ENCODE data around the gene BMP5.

The BMP5 gene

DNA sequence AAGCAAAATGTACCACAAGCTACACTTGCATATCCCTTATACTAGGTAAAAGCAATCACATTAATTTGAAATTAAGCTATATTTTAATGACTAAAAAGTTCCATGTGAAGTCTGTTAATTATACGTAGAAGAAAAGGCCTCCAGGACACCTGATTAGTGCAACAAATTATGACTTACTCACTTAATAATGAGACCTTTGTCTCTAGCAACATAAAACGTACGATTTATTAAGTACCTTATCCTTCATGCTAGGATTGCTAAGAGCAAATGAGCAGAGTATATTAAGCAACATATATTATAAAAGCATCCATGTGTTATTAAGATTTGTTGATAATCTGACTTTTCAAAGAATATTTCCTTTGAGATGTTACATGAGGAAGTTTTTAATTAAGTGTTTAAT lies 2.5 kb downstream of the BMP5 start:
- DNase-seq (ENCODE audit: low read depth): no peak

DNA sequence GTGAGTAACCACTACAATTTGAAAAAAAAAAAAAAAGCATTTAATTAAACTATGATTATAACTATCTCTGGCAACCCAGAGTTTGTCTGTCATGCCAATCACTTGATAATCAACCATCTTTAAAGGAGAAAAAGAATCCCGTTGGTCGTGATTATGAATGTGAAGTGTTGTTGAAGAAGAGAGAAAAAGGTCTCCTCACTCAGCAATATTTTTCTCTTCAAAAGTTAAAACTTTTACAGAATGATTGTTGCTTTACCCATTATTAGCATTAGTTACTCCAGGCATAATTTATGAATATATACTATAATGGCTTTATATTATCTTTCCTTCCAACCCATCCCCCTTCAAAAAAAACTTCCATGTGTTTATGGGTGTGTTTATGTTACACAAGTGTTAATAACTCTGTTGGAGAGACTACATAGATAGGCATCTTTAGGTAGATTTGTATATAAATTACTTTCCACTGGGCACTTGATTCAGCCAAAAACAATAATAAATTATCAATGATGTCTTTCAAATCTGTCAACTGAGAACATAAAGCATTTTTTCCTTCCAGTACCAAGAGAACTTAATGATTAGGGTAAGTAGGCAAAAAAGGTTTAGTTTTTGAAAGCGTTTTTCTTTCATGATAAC lies 5.1 kb downstream of the BMP5 start:
- DNase-seq (ENCODE audit: low read depth): no peak

DNA sequence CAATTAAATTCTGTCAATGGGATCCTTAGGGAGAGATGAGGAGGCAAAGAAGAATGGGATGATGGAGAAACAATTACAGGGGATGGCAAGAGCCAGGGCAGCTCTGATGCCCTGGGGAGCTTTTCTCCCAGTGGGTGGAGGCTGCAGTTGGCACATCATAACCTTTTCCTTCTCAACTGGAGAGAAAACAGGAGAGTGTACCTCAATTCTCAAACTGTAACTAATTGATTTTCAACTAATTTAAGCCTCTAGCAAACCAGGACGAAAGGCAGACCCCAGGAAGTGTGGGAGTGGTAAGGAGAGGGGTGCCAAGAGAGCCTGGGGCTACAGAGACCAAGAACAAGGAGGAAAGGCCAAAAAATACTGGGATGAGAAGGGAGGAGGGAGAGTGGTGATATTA lies 5.7 kb downstream of the BMP5 start:
- no peak for DNase-seq (ENCODE audit: low read depth)

DNA sequence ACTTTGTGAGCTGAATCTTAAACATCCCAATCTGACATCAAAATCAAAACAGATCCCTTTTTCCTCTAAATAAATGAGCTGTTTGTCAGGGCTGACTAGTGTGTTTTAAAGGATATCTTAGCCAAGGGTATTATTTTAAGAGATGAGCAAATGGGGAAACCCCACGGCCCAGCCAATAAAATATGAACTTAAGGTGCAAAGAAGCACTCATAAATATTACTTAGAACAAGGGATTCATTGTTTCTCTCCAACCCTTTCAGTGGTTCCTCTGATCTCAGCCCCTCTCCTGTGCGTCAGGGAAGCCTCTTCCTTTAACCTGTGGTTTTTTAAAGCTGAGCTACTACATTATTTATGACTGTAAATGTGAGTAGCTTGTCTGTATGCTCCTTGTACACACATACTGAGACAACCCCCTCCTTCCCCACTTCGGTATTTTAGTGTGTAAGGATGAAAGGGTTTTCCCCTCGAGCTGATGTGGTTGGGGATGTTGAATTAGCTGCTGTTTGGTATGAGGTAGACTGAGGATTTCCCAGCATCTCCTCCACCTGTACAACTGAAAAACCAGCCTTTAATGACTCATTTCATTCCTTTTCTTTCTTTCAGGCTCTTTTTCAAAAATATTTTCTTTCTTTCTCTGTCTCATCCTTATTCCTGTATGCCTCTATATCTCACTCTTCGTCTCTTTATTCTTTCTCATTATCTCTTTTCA lies 6.5 kb downstream of the BMP5 start:
- DNase-seq (ENCODE audit: low read depth): no peak

DNA sequence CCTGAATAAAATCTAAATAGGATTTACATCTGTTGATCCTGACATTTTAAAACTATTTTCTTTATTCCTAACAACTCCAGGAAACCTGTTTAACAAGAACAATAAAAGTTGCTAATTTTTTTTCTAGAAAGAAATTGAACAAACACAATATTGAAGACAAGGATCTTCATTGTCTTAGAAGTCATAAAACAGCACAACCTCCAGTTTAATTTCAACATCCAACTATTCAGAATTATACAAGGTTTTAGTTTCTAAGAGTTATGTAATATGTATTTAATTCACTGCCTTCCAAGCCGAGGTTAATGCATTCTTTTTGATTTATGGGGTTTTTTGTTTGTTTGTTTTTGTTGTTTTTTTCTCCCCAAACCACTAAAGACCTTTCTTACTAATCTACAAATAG lies 7.2 kb downstream of the BMP5 start:
- DNase-seq (ENCODE audit: low read depth): no peak

DNA sequence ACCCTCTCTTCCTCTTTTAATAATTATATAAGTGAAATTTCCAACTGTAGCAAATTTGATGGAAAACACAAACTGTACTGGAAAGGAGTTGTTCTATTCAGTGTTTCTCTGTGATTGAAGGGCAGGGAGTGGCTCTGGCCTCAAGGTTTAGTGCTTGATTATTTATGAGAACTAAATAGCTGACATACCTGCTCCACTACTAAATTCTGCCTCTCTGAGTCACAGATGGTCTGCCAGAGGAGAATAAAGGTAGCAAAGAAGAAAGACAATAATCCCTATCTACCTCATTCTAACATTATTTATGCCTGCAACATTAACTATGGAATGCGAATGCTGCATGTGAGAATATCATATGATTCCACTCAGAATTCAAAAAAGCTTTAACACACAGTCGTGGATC lies 9.3 kb downstream of the BMP5 start:
- DNase-seq (ENCODE audit: low read depth): no peak

DNA sequence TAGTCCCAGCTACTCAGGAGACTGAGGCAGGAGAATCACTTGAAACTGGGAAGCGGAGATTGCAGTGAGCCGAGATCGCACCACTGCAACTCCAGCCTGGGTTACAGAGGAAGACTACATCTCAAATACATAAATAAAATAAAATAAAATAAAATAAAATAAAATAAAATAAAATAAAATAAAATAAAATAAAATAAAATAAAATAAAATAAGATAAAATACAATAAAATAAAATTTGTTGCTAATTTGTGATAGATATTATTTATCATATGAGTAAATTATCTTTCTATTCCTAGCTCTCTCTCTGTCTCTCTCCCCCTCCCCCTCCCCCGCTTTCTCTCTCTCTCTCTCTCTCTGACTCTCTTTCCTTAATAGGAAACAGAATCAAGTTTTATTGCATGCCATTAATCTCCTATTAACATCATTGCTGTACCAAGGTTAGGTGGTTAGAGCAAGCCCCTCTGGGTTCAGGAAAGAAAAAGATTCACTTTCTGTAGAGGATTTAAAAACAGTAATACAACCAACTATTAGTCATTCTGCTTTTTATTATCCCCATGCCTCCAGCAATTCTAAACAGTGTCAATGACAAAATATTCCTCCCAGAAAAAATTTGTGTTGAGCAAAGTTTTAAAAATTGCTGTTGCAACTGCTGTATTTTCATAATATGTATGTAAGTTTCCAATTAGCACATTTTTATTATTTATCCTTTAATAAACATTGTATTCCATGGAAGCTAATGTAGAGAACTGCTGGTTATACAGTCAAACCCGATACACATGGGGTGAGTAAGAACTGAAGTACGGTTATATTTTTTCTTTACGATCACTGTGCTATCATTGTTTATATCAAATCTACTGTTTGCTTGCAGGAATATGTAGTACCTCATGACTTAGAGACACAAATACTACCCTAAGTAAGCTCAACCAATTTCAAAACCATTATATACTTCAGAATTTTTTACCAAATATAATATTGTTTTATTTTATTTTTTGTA lies 22.1 kb downstream of the BMP5 start:
- DNase-seq (ENCODE audit: low read depth): no peak

DNA sequence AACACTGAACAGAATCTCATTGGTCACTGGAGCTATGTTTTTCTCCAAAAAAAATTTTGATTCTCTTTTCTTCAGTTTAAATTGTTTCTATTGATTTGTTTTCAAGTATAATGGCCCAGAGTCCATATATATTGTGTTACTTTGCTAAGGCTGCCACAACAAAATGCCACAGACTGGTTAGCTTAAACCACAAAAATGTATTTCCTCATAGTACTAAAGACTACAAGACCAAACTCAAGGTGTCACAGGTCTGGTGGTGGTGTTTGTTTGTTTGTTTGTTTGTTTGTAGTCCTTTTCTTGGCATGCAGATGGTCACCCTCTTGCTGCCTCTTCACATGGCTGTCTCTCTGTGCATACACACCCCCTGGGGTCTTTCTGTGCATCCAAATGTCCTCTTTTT lies 34.0 kb downstream of the BMP5 start:
- DNase-seq (ENCODE audit: low read depth): no peak

DNA sequence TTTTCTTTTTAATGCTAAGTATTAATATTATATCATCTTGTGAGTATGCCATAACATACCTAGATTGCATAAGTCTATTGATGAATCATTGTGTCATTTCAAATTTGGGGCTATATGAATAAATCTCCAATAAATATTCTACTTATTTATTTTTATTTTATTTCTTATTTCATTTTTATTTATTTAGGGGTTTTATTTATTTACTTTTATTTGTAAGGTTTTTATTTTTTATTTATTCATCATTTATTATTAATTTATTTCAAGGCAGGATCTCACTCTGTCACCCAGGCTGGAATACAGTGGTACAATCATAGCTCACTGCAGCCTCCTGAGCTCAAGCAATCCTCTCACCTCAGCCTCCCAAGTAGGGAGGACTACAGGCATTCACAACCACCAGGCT lies 36.3 kb downstream of the BMP5 start:
- DNase-seq (ENCODE audit: low read depth): no peak

DNA sequence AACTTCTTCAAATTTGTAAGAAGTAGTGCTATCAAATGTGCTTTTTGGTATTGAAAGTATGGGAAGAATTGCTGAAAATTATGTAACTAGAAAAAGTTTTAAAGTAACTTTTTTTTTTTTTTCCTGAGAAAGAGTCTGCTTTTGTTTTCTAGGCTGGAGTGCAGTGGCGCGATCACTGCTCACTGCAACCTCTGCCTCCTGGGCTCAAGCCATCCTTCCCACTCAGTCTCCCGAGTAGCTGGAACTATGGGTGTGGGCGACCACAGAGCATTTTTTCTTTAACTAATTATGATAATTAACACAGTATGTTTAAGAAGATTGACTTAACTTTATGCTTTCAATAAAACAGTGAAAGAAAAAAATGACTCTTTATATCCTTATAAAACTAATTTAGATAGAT lies 38.4 kb downstream of the BMP5 start:
- no peak for DNase-seq (ENCODE audit: low read depth)

DNA sequence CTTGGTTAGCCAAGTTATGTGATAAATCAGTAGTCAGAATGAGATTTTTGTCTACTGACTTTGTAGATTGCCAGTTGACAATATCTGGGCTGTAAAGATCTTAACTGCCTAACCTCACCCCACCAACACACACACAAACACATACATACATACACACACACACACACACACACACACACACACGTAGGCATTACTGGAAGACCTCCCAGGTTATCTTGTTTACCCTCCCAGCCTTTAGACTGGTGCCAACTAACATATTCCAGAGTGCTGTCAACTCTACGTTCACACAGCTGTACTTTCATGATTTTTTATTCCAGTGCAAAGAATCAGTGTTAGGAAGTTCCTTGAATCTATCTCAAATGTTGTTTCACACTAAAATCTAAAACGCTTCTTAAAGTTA lies 38.9 kb downstream of the BMP5 start:
- DNase-seq (ENCODE audit: low read depth): no peak

DNA sequence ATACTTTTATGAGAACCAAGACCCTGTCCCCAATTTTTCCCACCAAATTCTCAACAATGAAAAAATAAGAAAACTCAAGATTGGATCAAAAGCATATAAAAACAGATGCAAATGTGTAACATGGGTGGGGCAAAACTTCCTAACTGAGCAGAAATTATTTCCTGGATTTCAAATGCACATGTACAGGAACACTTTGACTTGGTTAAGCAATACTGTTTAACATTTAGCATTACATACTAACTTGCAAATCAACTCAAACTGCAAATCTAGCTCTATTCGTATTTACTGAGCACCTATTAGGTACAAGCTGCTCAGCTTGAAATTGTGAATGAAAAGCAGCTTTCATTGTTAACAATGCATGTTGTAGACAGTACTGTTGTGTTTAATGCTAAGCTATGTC lies 40.2 kb downstream of the BMP5 start:
- DNase-seq (ENCODE audit: low read depth): no peak

DNA sequence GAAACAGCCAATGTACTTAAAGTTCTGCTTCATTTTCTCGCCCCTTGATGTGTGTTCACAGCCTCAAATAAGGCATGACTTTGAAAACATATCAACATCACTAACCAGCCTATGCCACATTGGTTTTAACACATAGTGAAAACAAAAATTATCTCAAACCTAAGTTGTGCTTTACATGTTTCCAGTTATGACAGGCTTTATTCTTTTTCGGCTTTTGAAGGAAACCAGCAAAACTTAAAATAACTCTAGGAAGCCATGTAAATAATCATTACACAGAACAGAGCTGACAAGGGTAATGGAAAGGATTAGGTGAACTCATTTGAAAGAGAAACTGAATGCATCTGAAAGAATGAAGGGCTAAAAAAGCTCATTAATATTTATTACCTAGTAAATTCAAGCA lies 42.1 kb downstream of the BMP5 start:
- DNase-seq (ENCODE audit: low read depth): no peak

DNA sequence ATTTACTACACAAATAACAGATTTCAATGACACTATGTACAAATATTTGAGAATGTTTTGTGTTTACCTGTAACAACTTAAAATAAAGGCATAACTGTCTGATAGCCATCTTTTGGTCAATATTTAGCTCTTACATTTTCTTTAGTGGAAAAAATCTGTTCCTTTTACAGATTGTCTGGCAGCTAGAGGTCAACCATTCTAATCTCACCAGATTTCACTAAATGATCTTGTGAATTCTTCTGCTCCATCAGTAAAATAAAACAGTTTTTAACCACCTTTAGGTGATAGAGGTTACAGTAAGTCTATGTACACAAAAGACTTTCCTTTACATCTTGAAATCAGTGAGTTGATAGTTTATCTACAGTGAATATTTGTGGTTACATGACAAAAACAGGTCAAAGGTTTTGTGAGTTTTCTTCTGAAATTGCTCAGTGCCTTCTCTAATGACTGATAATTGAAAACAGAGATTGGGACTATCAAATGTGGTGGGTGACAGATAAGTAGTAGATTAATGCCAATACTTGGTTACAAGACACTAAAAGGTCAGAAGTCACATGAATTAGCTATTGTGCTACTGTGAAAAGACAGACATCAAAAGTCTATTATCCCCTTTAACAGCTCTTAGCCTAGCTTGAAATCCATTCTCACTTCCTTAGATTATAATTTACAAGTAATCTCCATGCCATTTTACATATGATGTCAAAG lies 47.4 kb downstream of the BMP5 start:
- DNase-seq (ENCODE audit: low read depth): no peak

DNA sequence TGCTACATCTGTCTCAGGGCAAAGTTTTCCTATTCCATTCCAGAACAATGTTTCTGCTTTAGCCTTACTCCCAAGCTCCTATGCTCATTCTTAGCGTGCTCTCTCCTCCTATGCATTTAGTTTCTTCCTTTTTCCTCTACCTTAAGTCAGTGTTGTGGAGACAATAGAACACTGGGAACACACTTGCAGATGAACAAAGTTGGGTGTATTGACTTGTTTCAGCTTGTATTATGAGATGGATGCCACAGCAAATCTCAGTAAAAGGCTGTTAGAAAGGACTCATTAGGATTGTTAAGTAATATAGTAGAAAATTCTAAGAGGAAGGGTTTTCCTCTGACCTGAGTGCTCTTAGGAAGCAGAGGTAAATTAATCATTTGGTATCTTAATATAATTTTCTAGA lies 48.4 kb downstream of the BMP5 start:
- no peak for DNase-seq (ENCODE audit: low read depth)

DNA sequence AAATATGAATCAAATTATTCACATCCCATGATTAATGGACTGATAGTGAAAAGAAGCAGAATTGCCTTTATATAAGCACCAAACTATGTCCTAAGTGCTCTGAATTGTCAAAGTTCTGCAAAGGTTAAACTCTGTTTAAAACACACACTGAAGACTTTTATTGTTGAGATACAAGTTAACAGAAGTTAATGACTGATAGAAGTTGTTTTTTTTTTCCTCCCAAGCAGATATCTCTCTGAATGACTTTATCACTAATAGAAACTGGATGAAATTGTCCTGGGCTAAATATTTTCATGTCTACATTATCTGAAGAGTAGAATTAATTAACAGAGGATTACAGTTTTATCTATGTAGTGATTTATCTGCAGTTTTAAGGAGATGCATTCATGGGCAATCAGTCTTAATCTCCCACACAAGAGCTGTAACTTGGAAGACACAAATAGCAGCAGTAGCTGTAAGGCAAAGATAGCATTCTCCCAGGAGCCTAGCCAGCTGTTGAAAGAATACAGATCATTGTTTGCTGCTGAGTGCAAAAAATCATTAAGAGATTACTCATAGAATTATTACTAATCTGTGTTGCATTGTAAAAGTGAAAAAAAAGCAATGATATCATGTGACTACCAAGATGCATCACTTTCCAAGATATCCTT lies 49.9 kb downstream of the BMP5 start:
- DNase-seq (ENCODE audit: low read depth): no peak

DNA sequence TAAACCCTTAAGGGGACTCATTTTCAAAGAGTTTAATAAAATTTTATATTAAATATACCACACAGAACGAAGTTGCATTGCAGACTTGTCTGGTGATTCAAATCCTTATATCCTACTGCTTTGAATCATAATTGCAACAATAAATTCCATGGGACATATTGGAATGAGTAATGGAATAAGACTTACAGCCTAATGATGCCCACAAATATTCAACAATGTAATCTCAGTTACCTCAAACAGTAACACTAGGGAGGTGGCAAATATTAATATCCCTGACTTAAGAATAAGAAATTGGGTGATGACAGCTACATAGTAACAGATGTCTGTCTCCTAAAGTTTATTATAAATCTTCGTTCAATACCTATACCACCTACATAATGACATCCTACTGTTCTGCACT lies 52.6 kb downstream of the BMP5 start:
- DNase-seq (ENCODE audit: low read depth): no peak

DNA sequence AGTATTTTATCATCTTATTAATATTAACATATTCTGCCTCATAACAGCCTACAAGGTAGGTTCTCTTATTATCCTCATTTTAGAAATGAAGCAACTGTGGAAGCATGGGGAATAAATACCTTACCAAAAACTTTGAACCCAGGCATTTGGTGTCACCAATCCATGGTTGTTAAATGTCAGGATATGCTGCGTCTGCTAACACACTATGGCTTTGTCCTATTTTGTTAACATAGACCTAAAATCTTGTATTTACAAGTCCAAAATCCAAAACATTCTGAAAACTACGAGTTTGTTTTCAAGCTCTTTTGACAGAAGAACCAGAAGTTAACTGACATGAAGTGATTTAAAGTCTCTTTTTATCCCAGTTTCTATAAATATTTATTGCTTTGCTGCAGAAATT lies 53.4 kb downstream of the BMP5 start:
- no peak for DNase-seq (ENCODE audit: low read depth)

DNA sequence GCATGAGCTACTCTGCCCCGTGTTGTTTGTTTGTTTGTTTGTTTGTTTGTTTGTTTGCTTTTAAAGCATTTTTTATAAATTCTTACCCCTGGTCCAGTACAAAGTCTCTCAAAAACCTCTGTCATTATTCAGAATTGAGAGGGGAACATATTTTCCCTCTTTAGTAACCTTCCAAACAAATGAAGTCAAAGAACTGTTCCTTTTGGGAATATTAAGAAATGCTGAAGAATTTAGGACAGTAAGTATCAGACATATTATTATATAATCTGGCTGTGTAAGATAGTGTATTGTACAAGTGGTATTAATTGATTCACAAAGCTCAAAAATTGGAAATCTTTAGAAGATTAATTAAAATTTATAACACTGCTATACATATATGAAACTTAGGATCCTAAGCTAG lies 54.7 kb downstream of the BMP5 start:
- DNase-seq (ENCODE audit: low read depth): no peak

DNA sequence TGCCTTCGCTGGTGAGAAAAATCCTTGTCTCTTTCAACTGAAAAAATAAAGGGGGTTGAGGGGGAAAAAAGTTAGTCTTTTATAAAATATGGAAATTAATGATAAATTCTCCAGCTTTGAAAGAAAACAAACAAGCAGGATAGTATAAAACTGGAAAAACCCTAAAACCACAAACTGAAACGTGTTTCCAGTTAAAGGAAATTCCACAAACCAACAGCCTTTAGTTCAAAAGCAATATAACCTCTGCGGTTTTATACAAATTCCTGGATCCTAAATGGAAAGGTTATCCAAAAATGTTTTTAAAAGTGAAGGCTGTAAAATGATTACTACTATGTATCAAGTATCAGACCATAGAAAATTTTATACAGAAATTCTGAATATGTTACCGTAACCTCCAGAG lies 55.6 kb downstream of the BMP5 start:
- DNase-seq (ENCODE audit: low read depth): no peak

DNA sequence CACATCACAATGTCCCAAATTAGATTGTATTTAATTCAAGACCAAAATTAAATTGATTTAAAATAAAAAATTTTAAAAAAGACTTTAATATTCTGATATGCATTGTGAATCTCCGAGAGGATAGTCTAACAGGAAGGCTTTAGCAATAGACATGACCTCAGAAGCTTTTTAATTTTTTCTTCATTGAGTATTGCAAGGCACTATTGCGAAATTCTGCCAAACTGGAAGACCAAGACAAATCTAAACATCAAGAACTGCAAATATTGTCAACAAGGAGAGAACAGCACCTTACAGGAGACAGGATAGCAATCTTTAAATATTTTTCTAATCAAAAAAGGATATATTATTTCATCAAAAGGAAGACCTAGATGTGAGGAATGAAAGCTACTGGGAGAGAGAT lies 56.9 kb downstream of the BMP5 start:
- no peak for DNase-seq (ENCODE audit: low read depth)

DNA sequence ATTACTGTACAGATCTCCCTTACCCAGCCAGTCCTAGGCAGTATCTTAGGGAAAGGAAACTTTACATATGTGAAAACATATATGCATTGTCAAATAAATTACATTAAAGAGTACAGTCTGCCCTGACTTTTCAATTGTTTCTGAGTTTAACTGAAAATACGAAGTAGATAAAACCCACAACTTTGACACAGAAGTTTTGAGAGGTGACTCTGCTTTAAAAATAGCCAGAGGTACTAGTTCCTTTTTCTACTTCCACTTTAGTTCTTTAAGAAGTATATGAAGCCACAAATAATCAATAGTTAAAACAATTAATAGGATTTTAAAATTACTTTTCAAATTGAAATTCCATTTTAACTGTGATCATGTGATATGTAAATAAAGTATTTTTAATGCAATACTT lies 62.9 kb downstream of the BMP5 start:
- DNase-seq (ENCODE audit: low read depth): no peak
